Measurements from ENCODE around the gene SPESP1. TPM values are rescaled to one million over a fixed set of nuclear protein-coding genes. Genes with fewer than 3 reads are reported as not detected.
"Not testable (repeated sequence)": the region's sequence is repeated elsewhere in the genome, so short reads cannot be mapped to it uniquely, and the experiment has no call there.

The SPESP1 gene
- total RNA-seq, 1 donor from 2014 or later: 2.1 TPM

DNA sequence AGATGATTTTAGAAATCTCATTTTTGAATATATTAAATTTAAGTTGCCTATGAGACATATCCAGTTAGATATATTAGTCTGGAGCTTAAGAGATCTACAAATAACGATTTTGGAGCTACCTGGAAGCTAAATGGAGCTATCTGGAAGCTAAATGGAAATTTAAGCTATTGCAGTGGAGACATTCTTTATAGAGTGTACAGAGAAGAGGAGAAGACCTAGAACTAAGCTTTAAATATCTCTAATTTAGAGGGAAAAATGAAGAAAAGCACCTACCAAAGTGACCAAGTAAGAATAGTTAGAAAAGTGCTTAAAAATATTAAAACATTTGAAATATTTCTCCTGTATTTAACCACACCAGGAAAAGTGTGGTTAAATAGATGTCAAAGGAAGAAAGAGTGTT, 28.3 kb downstream of the SPESP1 start:
- DNase-seq (ENCODE audit: low read depth): no peak
- TF ChIP-seq, protein P1, sequence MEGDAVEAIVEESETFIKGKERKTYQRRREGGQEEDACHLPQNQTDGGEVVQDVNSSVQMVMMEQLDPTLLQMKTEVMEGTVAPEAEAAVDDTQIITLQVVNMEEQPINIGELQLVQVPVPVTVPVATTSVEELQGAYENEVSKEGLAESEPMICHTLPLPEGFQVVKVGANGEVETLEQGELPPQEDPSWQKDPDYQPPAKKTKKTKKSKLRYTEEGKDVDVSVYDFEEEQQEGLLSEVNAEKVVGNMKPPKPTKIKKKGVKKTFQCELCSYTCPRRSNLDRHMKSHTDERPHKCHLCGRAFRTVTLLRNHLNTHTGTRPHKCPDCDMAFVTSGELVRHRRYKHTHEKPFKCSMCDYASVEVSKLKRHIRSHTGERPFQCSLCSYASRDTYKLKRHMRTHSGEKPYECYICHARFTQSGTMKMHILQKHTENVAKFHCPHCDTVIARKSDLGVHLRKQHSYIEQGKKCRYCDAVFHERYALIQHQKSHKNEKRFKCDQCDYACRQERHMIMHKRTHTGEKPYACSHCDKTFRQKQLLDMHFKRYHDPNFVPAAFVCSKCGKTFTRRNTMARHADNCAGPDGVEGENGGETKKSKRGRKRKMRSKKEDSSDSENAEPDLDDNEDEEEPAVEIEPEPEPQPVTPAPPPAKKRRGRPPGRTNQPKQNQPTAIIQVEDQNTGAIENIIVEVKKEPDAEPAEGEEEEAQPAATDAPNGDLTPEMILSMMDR (conservative IDR thresholded peaks at IDR 0.05; ENCODE audit: low read depth, low read length): no peak
- no peak overlapping the region for H3K4me3 ChIP-seq (ENCODE audit: low read depth, low read length)

DNA sequence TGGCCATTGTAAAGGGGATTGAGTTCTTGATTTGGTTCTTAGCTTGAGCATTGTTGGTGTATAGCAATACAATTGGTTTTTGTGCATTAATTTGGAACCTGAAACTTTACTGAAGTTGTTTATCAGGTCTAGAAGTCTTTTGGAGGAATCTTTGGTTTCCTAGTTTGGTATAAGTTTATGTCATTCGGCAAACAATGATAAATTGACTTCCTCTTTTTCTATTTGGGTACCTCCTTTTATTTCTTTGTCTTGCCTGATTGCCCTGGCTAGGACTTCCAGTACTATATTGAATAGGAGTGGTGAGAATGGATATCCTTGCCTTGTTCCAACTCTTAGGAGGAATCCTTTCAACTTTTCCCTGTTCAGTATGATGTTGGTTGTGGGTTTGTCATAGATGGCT, 32.1 kb downstream of the SPESP1 start:
- no peak overlapping the region for H3K4me3 ChIP-seq (ENCODE audit: low read depth, low read length)
- DNase-seq (ENCODE audit: low read depth): no peak
- TF ChIP-seq, protein P1 (conservative IDR thresholded peaks at IDR 0.05; ENCODE audit: low read depth, low read length): no peak

DNA sequence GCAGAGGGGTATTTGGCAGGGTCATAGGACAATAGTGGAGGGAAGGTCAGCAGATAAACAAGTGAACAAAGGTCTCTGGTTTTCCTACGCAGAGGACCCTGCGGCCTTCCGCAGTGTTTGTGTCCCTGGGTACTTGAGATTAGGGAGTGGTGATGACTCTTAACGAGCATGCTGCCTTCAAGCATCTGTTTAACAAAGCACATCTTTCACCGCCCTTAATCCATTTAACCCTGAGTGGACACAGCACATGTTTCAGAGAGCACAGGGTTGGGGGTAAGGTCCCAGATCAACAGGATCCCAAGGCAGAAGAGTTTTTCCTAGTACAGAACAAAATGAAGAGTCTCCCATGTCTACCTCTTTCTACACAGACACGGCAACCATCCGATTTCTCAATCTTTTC, 33.4 kb downstream of the SPESP1 start:
- DNase-seq (ENCODE audit: low read depth); H3K4me3 ChIP-seq (ENCODE audit: low read depth, low read length): not testable (repeated sequence)

DNA sequence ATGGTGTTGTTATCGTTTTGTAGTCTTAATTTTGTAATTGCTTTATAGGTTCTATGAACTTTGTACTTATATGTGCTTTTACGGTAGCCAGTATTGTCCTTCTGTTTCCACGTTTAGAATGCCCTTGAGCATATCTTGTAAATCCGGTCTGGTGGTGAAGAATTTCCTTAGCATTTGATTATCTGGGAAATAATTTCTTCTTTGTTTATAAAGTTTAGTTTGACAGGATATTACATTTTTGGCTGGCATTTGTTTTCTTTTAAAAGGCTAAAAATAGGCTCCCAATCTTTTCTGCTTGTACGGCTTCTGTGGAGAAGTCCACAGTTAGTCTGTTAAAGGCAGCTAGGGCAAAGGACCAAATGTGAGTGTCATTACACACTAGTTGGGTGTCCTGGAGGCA, 36.7 kb downstream of the SPESP1 start:
- DNase-seq (ENCODE audit: low read depth): no peak
- TF ChIP-seq, protein P1 (conservative IDR thresholded peaks at IDR 0.05; ENCODE audit: low read depth, low read length): no peak
- no peak overlapping the region for H3K4me3 ChIP-seq (ENCODE audit: low read depth, low read length)

DNA sequence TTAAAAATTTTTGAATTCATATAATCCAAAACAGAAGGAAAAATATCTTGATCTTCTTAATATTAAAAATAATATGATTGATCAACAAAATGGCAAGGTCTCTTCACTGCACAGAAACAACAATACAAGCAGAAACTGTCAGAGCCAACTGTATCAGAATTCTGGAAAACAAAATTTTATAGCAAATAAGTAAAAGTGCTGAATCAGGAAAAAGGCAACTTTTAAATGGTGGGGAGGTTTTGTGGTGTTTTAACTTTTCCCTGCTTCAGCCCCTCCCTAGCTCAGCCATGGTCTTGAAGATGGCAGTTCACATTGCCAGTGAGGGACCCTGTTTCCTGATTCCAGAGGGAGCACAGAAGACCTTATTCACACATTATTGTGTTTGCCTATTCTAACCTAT, 37.6 kb downstream of the SPESP1 start:
- DNase-seq (ENCODE audit: low read depth): no peak
- TF ChIP-seq, protein P1 (conservative IDR thresholded peaks at IDR 0.05; ENCODE audit: low read depth, low read length): no peak
- no peak overlapping the region for H3K4me3 ChIP-seq (ENCODE audit: low read depth, low read length)

DNA sequence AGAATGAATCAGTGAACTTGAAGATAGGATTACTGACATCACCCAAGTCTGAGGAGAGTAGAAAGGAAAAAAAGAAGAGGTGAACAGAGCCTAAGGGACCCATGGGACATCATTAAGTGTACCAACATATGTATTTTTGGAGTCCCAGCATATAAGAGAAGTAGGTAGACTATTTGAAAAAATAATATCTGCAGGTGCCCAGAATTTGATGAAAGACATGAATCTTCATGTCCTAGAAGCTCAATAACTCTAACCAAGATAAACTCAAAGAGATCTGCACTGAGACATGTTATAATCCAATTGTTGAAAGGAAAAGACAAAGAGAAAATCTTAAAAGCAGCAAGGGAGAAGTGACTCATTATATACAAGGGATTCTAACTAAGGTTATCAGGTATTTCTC, 39.0 kb downstream of the SPESP1 start:
- H3K4me3 ChIP-seq (ENCODE audit: low read depth, low read length): no peak overlapping the region
- TF ChIP-seq, protein P1 (conservative IDR thresholded peaks at IDR 0.05; ENCODE audit: low read depth, low read length): no peak

DNA sequence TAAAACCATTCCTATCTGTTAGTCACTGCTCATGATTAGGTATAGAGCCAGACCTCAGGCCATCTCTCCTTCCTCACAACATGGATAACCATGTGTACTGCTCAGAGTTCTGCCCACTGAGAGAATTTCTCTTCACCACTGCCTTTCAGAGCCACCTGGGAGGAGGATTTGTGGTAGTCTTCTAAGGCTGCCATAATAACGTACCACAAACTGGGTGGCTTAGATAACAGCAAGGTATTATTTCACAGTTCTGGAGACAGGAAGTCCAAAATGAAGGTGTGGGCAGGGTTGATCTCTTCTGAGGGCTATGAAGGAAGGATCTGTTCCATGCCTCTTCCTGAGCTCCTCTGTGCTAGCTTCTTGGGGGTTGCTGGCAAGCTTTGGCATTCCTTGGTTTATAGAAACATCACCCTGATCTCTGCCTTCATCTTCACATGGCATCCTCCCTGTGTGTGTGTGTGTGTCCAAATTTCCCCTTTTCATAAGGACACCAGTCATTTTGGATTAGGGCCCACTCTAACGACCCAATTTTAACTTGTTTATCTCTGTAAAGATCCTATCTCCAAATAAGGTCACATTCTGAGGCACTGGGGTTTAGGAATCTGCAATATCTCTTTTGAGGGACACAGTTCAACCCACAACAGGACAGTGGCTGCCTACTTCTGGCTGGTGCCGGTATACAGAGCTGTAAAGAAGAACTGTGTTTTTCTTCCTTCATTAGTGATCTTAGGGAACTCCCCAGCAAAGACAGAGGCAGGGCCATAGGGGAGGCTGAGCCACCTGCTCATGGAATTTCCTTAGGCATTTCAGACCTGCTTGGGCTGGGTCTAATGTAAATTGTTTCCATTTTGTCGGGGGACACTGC, 42.1 kb downstream of the SPESP1 start:
- TF ChIP-seq, protein P1 (conservative IDR thresholded peaks at IDR 0.05; ENCODE audit: low read depth, low read length): no peak
- DNase-seq (ENCODE audit: low read depth): no peak
- no peak overlapping the region for H3K4me3 ChIP-seq (ENCODE audit: low read depth, low read length)

More for the DNA sequence above, 39.0 kb downstream of the SPESP1 start:
- DNase-seq (ENCODE audit: low read depth): no peak

DNA sequence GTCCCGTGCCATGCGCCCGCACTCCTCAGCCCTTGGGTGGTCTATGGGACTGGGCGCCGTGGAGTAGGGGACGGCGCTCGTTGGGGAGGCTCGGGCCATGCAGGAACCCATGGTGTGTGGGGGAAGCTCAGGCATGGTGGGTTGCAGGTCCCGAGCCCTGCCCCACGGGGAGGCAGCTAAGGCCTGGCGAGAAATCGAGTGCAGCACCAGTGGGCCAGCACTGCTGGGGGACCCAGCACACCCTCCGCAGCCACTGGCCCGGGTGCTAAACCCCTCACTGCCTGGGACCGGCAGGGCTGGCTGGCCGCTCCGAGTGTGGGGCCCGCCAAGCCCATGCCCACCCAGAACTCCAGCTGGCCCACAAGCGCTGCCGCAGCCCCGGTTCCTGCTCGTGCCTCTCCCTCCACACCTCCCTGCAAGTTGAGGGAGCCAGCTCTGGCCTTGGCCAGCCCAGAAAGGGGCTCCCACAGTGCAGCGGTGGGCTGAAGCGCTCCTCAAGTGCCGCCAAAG, 45.4 kb downstream of the SPESP1 start:
- H3K4me3 ChIP-seq (ENCODE audit: low read depth, low read length); DNase-seq (ENCODE audit: low read depth): not testable (repeated sequence)

DNA sequence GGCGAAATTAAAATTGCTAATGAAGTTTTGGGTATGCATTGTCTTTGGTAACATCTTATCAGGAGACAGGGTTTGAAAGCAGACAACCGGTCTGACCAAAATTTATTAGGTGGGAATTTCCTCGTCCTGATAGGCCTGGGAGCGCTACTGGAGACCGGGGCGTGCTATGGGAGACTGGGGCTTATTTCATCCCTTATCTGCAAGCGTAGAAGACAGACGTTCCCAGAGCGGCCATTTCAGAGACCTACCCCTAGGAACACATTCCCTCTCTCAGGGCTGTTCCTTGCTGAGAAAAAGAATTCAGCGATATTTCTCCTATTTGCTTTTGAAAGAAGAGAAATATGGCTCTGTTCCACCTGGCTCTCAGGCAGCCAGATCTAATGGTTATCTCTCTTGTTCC, 47.1 kb downstream of the SPESP1 start:
- DNase-seq (ENCODE audit: low read depth); H3K4me3 ChIP-seq (ENCODE audit: low read depth, low read length): not testable (repeated sequence)
